Activated CD4-positive, CD25-positive, alpha-beta regulatory T cell treated with anti-CD3 and anti-CD28 coated beads, Interleukin-2, amount 50 U/mL, for 24 hours (primary cell): ENCODE results near the gene TANK.
"Not testable (repeated sequence)": the region's sequence is repeated elsewhere in the genome, so short reads cannot be mapped to it uniquely, and the experiment has no call there.

Experiments used
- ATAC-seq, 2 donors: fragments of 150-1000 bp; cut with Tn5 transposase; one replicate each; pipeline ENCODE4 v1.10.0; 2021; ENCODE audit warnings: mild to moderate bottlenecking in 1 of 2, moderate library complexity in 1 of 2

TANK gene

DNA sequence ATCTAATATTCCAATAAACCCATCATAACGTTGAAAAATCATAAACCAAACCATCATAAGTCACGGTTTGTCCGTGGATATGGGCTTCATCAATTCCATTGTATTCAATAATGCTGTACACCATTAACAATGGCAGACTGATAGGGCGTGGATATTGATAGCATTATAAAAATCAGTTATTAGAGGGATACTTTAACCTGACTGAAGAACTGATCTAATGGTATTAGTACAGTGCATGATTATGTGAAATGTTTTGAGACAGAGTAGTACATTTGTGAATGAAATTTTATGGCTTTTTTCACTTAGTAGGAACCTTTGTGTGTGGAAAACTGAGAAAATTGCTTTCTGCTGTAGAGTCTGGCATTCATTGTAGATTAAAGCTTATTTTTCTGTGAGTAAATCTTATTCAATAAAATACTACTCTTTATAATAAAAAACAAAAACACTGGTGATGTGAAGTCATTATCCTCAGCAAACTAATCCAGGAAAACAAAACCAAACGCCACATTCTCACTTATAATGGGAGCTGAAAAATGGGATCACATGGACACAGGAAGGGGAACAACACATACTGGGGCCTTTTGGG lies 119.1 kb downstream of the TANK start:
- not testable (repeated sequence) for ATAC-seq

DNA sequence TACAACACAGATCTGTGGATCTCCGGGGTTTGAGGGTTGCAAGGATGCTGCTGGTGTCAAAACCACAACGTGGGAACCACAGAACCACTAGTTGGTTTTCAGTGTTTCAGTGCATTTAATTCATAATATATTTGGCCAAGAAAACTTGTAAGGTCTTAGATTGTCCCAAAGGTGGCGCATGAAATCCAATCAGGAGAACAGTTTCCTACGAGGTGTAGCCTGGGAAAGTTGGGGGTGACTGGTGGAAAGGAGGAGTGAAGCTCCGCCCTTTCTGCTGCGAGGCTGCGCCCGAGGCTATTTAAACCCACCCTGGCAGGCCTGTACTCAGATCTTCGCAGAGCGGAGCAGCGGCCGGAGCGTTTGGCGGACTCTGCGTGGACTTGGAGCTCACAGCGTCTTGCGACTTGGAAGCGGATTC lies 120.7 kb downstream of the TANK start:
- ATAC-seq, result not testable (repeated sequence)

DNA sequence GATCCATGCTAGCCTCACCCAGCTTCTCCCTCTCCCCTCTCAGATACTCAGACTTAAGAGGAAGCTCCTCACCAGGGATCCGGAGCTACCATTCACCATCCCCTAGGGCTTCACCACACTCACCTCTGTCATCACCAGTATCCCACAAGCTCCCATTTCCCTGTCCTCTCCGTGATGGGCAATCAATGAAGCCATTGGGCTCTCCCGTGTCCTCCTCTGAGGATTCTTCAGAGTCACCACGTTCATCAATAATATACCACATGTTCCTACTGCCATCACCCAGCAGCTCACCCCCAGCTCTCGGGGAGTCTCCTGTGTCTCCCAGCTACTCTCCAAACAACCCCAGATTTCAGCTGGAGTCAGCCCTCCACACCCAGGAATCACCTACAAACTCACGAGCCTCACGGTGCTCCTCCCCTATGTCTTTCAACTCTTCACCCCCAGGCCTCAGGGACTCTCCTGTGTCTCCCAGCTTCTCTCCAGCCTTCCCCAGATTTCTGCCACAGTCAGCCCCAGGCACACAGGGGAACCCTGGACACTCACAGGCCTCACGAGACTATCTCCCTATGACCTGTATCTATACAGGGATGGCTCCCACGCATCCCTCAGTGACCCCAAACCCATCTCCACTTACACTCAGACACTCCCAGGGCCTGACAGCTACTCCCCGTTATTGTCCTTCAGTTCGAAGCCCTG lies 121.5 kb downstream of the TANK start:
- not testable (repeated sequence) for ATAC-seq

DNA sequence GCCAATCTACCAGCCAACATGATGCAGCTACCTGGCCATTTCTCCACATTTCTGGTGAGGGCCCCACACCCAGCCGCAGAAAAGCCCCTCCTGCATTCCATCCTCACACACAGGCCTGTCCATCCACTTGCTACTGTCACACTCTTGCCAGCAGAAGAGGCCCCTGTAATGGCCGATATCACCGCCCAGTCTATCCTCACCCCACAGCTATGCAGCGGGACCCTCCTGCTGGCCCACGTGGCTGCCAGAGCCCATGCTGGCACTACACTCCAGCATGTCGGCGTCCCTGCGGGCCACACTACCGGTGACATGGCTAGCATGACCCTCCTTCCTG lies 122.0 kb downstream of the TANK start:
- not testable (repeated sequence) for ATAC-seq

DNA sequence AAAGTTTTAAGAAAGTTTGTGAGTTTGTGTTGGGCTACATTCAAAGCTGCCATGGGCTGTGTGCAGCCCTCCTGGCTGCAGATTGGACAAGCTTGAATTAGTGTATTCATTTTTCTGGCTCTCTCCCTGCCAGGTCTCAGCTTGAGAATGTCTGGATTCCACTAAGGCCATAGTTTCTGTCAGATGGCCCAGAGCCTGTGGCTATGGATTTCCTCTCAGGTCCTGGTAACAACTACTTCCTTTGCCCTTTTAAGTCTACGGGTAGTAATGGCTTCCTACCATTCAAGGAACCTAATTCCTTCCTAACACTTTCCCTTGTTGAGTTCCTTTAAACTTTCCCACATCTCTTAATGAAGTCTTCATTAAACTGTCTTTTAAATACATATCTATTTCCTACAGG lies 123.7 kb downstream of the TANK start:
- no peak for ATAC-seq
